GM12874 (cell line): ENCODE data around the gene FRMPD2.

Experiments used
- TF ChIP-seq, protein P1 (sequence below): IDR thresholded peaks from 2 replicates; pipeline ENCODE4 v1.5.1; 2011; ENCODE audit warnings: low read depth, mild to moderate bottlenecking, control low read depth, low read length, moderate library complexity; ENCODE audit not compliant: insufficient read depth

Gene FRMPD2

DNA sequence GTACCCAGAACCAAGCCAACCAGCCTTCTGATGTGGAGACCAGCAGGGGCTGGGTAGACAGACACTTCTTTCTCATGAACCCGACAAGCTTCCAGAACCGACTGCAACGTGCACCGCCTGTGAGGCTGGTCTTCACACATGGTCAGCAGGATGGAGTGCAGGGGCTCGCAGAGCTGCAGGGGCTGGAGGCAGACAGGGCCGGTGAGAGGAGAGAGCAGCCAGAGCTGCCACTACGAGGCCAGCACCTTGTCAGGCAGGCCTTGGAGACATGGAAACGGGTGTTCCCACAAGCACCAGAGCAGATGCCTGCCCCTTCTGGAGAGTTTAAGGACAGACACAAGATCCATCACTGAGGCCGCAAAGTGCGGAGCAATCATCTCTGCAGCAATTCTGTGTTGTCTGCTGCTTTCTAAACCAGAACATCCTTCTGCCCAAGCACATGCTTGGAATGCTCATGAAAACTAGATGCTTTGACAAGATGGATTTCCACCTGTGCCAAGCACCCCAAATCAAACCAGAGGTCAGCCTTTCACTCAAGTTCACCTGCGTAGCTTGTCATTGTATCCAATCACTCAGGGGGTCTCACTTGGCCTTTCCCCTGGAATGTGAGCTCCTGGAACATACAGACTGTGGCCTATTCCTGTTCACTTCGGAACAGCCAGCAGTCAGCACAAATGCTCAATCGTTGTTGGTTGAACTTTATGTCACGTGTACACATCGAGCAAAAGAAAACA lies 32.2 kb downstream of the FRMPD2 start:
- TF ChIP-seq, protein P1, sequence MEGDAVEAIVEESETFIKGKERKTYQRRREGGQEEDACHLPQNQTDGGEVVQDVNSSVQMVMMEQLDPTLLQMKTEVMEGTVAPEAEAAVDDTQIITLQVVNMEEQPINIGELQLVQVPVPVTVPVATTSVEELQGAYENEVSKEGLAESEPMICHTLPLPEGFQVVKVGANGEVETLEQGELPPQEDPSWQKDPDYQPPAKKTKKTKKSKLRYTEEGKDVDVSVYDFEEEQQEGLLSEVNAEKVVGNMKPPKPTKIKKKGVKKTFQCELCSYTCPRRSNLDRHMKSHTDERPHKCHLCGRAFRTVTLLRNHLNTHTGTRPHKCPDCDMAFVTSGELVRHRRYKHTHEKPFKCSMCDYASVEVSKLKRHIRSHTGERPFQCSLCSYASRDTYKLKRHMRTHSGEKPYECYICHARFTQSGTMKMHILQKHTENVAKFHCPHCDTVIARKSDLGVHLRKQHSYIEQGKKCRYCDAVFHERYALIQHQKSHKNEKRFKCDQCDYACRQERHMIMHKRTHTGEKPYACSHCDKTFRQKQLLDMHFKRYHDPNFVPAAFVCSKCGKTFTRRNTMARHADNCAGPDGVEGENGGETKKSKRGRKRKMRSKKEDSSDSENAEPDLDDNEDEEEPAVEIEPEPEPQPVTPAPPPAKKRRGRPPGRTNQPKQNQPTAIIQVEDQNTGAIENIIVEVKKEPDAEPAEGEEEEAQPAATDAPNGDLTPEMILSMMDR, result no peak

DNA sequence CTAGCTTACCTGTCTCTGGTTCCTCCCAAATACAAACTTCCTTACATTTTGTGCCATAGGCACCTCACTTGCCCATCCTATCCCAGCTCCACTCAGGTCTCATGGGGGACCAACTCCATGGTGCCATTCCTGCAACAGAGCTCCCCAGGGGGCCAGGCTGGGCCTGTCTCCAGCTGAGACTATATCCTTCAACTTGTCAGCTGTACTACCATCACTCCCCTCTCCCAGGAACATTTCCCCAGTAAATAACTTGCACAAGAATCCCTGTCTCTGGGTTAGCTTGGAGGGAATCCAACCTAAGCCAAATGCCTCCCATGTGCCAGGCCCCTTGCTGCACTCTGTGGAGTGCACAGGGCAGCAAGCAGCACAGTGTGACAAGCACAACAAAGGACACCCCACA lies 33.2 kb downstream of the FRMPD2 start:
- TF ChIP-seq, protein P1, result no peak

- TF ChIP-seq, protein P1, result no peak
Observed at GRCh38 chr10:48240196-48240595, 34.3 kb downstream of the FRMPD2 start.

DNA sequence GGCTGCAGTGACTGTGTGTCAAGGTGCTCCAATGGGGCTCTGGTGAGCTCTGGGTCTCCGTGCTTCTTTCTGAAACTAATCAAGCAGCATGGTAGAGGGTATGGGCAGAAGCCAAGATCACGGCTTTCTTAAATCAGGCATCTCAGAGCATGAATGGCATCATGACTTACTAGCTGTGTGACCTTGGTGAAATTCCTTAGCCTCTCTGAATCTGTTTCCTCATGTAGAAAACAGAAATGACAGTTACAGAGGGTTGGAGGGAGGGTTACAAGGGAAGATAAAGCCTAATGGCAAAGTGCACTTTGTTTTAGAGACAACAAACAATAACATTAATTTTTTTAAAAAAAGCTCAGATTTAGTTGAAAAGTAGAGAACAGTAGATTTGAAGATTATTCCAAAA lies 34.9 kb downstream of the FRMPD2 start:
- TF ChIP-seq, protein P1, result no peak

DNA sequence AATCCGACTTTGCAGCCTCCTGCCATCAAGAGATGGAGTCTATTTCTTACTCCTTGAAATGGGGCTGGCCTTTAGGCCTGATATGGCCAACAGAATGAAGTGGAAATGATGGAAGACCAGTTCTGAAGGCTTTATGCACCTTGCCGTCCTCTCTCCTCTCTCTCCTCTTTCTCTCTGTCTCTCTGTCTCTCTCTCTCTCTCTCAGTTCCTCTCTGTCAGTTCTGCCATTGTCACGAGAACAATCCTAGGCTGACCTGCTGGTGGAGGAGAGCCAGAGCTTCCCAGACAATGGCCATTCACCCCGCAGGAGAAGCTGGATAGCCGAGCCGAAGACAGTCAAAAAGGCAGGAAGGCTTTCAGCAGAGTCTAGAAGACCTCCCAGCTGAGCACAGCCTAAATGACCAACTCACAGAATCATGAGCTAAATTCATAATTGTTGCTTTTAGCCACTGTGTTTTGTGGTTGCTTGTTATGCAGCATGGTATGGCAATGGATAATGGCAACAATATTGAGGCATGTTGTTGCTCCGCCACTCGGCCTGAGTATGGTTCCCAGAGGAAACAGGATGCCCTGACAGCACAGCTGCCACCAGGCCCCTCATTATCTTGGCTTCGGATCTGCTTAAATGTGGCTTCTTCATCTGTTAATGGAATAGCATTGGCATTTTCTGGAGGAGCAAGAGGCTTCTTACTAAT lies 35.5 kb downstream of the FRMPD2 start:
- TF ChIP-seq, protein P1, result no peak

DNA sequence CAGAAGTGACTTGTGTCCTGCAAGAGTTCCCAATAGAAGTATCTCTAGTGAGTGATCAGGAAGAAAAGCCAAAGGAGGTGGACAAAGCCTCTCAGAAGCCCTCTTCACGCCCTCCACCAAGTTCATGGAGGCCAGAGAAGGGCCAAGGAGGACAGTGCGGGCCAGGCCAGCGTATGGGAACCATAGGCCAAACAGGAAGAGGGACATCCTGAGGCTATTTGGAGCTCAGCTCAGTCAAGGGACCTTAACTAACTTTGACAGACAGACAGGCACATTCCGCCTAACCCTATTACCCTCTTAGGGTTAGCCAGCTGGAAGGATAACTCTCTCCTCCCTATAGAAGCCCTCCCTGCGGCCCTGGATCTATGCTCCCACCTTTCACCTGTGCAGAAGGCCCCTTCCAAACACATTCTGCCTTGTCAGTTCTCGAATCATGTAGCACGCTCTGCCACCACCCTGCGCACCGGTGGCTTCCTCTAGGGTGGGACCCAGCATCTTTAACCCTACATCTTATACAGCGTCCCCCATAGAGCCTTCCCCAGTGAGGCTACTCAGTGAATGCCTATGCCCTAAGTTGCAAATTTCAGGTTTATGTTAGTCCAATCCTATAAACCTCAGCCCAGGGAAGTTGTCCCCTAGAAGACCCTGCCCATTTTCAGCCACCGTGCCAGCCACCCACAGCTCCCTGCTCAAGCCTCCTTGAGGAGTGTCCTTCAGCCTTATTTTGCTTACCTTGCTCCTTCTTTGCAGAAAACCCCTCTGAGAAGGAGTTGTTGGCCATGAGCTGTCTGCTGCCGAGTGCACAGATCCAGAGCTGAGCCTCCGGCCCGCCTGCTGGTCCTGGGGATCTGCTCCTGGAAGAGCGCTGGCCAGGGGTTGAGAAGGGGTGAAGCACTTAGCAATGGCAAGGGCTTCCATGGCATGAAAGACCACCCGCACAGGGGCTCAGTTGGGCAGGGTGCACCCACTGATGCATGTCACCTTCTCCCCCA lies 36.9 kb downstream of the FRMPD2 start:
- TF ChIP-seq, protein P1, result no peak

DNA sequence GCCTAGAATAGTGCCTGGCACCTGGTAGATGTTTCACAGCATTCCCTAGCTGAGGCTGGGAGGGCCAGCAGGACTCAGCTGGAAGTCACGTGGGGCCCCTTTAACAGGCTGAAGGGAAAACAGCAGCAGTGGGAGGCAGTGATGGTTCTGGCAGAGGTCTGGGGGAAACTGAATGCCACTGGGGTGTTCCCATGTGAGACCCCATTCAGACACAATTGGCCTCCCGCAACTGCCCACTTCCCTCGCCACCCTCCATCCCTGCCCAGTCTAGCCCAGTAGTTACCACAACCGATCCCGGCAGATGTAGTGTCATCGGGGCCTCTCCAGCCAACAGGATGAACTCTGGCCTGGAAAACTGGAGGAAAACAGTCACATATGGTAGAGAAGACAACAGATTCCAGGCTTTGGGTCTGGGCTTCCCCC lies 38.3 kb downstream of the FRMPD2 start:
- TF ChIP-seq, protein P1, result no peak
